ENCODE data around the gene TRMT44. TPM values are rescaled to one million over a fixed set of nuclear protein-coding genes. Genes with fewer than 3 reads are reported as not detected.

Gene TRMT44
- total RNA-seq, 1 experiment from 2014 or later = 25.8 TPM

- no peaks in the 10 kb centered on the region for H3K27me3 ChIP-seq (ENCODE audit: insufficient read depth, low read length)
- H4K20me1 ChIP-seq (ENCODE audit: insufficient read depth) = no peaks in the 10 kb centered on the region
- H3K9ac ChIP-seq (ENCODE audit: low read length) = no peak overlapping the region
- no peak overlapping the region for H3K27ac ChIP-seq (ENCODE audit: low read depth, low read length)
- H3K36me3 ChIP-seq (ENCODE audit: control insufficient read depth in 1 of 2, insufficient read depth in 2 of 2, low read length in 2 of 2) = peaks cover 3 to 8% of the 10 kb centered on the region in 2 experiments; a peak in 3 of 4 replicates
- BruUV-seq (replicated peaks) = no TSS peak
- H3K4me3 ChIP-seq (replicated peaks in 1 of 2; ENCODE audit: low read depth in 1 of 2, low read length in 2 of 2) = no peak overlapping the region
- no peak overlapping the region for H2AFZ ChIP-seq (ENCODE audit: low read depth, low read length, poor library complexity, severe bottlenecking)
- H3K4me1 ChIP-seq (ENCODE audit: control insufficient read depth in 1 of 2, insufficient read depth in 2 of 2, low read length in 2 of 2) = no peaks in the 10 kb centered on the region
- intact Hi-C loops (cut with micrococcal nuclease) = no loop called here
- TF ChIP-seq JUND (IDR thresholded peaks at IDR 0.05) (no peak), FOSL1 (IDR thresholded peaks at IDR 0.05; ENCODE audit: low read depth) (no peak), ZNF274 (IDR thresholded peaks at IDR 0.05; ENCODE audit: low read depth, low read length) (no peak), EZH2 (IDR thresholded peaks at IDR 0.05) (no peak), ZFX (IDR thresholded peaks at IDR 0.05) (no peak), POLR2AphosphoS5 (IDR thresholded peaks at IDR 0.05; ENCODE audit: low read depth, low read length) (no peak), SIN3A (IDR thresholded peaks at IDR 0.05; ENCODE audit: low read depth) (no peak), RAD21 (IDR thresholded peaks at IDR 0.05; ENCODE audit: low read depth) (no peak)
- ChIA-PET CTCF (interaction anchor here (1.2 kb wide), 1 partner anchor 74 kb away, joined by 4 read pairs; no protein-coding TSS in a partner anchor), RAD21 (ENCODE audit: low non-redundant PET in 1 of 2, low total read pairs in 2 of 2, uncharacterized antibody in 2 of 2, unreplicated experiment in 2 of 2) (no interaction called here), POLR2A (no interaction called here)
- ATAC-seq (no peak), DNase-seq (ENCODE audit: low read depth, low spot score) (no peak)
- no peak overlapping the region for H3K4me2 ChIP-seq (ENCODE audit: low read length)
- no peaks in the 10 kb centered on the region for H3K9me2 ChIP-seq (ENCODE audit: insufficient read depth)
- H3K9me3 ChIP-seq (ENCODE audit: control insufficient read depth in 1 of 2, insufficient read depth in 1 of 2, low read depth in 1 of 2, low read length in 2 of 2) = no peaks in the 10 kb centered on the region
- H3K79me2 ChIP-seq (ENCODE audit: insufficient read depth, low read length) = no peaks in the 10 kb centered on the region
Observed at GRCh38 chr4:8473198-8473919, 32.8 kb downstream of the TRMT44 start.

GRCh38 chr4:8473920-8474590, 33.5 kb downstream of the TRMT44 start:
- no peak for DNase-seq (ENCODE audit: low read depth, low spot score)
- H2AFZ ChIP-seq (ENCODE audit: low read depth, low read length, poor library complexity, severe bottlenecking) = no peak overlapping the region
- H3K9me2 ChIP-seq (ENCODE audit: insufficient read depth) = no peaks in the 10 kb centered on the region
- ChIA-PET POLR2A (no interaction called here), RAD21 (ENCODE audit: low non-redundant PET in 1 of 2, low total read pairs in 2 of 2, uncharacterized antibody in 2 of 2, unreplicated experiment in 2 of 2) (no interaction called here), CTCF (interaction anchor here (1.2 kb wide), 1 partner anchor 73 kb away, joined by 4 read pairs; no protein-coding TSS in a partner anchor)
- H3K9ac ChIP-seq (ENCODE audit: low read length) = no peak overlapping the region
- peaks cover 0 to 8% of the 10 kb centered on the region in 2 experiments; a peak in 3 of 4 replicates for H3K36me3 ChIP-seq (ENCODE audit: control insufficient read depth in 1 of 2, insufficient read depth in 2 of 2, low read length in 2 of 2)
- no peaks in the 10 kb centered on the region for H4K20me1 ChIP-seq (ENCODE audit: insufficient read depth)
- no peaks in the 10 kb centered on the region for H3K27me3 ChIP-seq (ENCODE audit: insufficient read depth, low read length)
- ATAC-seq = no peak
- H3K4me3 ChIP-seq (replicated peaks in 1 of 2; ENCODE audit: low read depth in 1 of 2, low read length in 2 of 2) = no peak overlapping the region
- no peak overlapping the region for H3K4me2 ChIP-seq (ENCODE audit: low read length)
- H3K27ac ChIP-seq (ENCODE audit: low read depth, low read length) = no peak overlapping the region
- no TSS peak for BruUV-seq (replicated peaks)
- H3K9me3 ChIP-seq (ENCODE audit: control insufficient read depth in 1 of 2, insufficient read depth in 1 of 2, low read depth in 1 of 2, low read length in 2 of 2) = no peaks in the 10 kb centered on the region
- H3K79me2 ChIP-seq (ENCODE audit: insufficient read depth, low read length) = no peaks in the 10 kb centered on the region
- H3K4me1 ChIP-seq (ENCODE audit: control insufficient read depth in 1 of 2, insufficient read depth in 2 of 2, low read length in 2 of 2) = no peaks in the 10 kb centered on the region
- intact Hi-C loops (cut with micrococcal nuclease) = no loop called here
- no peak for TF ChIP-seq ZNF274 (IDR thresholded peaks at IDR 0.05; ENCODE audit: low read depth, low read length)
- TF ChIP-seq EZH2phosphoT487 (IDR thresholded peaks at IDR 0.05; ENCODE audit: borderline replicate concordance) = no peak
- TF ChIP-seq CEBPB (IDR thresholded peaks at IDR 0.05; ENCODE audit: low read depth) = no peak
- TF ChIP-seq FOSL1 (IDR thresholded peaks at IDR 0.05; ENCODE audit: low read depth) = no peak
- TF ChIP-seq TCF7L2 (IDR thresholded peaks at IDR 0.05; ENCODE audit: borderline replicate concordance, extremely low read depth, insufficient read depth, insufficient read length) = no peak
- TF ChIP-seq RAD21 (IDR thresholded peaks at IDR 0.05; ENCODE audit: low read depth) = no peak; the same call in 1 of the 2 replicates
- no peak for TF ChIP-seq SRF (IDR thresholded peaks at IDR 0.05; ENCODE audit: low read depth)
- TF ChIP-seq EGR1 (IDR thresholded peaks at IDR 0.05; ENCODE audit: low read depth) = no peak
- TF ChIP-seq SIN3A (IDR thresholded peaks at IDR 0.05; ENCODE audit: low read depth) = no peak
- TF ChIP-seq MAX (IDR thresholded peaks at IDR 0.05) = no peak
- no peak for TF ChIP-seq ZFX (IDR thresholded peaks at IDR 0.05)
- no peak for TF ChIP-seq CBX3 (IDR thresholded peaks at IDR 0.05; ENCODE audit: low read depth)
- TF ChIP-seq YY1 (IDR thresholded peaks at IDR 0.05; ENCODE audit: extremely low read depth, insufficient replicate concordance, low read depth, low read length) = no peak
- TF ChIP-seq, protein P1, sequence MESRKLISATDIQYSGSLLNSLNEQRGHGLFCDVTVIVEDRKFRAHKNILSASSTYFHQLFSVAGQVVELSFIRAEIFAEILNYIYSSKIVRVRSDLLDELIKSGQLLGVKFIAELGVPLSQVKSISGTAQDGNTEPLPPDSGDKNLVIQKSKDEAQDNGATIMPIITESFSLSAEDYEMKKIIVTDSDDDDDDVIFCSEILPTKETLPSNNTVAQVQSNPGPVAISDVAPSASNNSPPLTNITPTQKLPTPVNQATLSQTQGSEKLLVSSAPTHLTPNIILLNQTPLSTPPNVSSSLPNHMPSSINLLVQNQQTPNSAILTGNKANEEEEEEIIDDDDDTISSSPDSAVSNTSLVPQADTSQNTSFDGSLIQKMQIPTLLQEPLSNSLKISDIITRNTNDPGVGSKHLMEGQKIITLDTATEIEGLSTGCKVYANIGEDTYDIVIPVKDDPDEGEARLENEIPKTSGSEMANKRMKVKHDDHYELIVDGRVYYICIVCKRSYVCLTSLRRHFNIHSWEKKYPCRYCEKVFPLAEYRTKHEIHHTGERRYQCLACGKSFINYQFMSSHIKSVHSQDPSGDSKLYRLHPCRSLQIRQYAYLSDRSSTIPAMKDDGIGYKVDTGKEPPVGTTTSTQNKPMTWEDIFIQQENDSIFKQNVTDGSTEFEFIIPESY (IDR thresholded peaks at IDR 0.05; ENCODE audit: extremely low read depth, insufficient replicate concordance, low read length) = no peak
